Transverse colon (tissue), 4 donors: ENCODE results near the gene FAM117B.
"Not testable (repeated sequence)": the region's sequence is repeated elsewhere in the genome, so short reads cannot be mapped to it uniquely, and the experiment has no call there.

Experiments
- EP300 ChIP-seq: sonication (generic); formaldehyde crosslinking; IDR thresholded peaks from one replicate; pipeline ENCODE4 v1.6.1; 2017; ENCODE audit warnings: antibody characterized with exemption, low read depth
- POLR2A ChIP-seq: fragments of 450-650 bp; IDR thresholded peaks from one replicate; pipeline ENCODE4 v1.6.1; 2016; ENCODE audit warnings: antibody characterized with exemption, mild to moderate bottlenecking, moderate library complexity
- POLR2AphosphoS5 ChIP-seq, 3 donors: sonication (generic); formaldehyde crosslinking; IDR thresholded peaks; one replicate each; pipeline ENCODE4 v1.6.1; 2016; ENCODE audit warnings: antibody characterized with exemption in 3 of 3
- TF ChIP-seq, protein P1 (sequence below), 5 experiments: fragments of 200-600 bp in 3 of 5; fragments of 450-650 bp in 2 of 5; sonication (generic) in 3 of 5; IDR thresholded peaks; 1 replicate in 2 of 5; 2 replicates in 3 of 5; pipeline ENCODE4 v1.5.1; 2016 to 2017; ENCODE audit warnings: antibody characterized with exemption in 5 of 5, inconsistent platforms in 3 of 5, mild to moderate bottlenecking in 2 of 5, moderate library complexity in 1 of 5

- not testable (repeated sequence) for TF ChIP-seq POLR2A; POLR2AphosphoS5 (IDR thresholded peaks at IDR 0.05); EP300
- TF ChIP-seq, protein P1, sequence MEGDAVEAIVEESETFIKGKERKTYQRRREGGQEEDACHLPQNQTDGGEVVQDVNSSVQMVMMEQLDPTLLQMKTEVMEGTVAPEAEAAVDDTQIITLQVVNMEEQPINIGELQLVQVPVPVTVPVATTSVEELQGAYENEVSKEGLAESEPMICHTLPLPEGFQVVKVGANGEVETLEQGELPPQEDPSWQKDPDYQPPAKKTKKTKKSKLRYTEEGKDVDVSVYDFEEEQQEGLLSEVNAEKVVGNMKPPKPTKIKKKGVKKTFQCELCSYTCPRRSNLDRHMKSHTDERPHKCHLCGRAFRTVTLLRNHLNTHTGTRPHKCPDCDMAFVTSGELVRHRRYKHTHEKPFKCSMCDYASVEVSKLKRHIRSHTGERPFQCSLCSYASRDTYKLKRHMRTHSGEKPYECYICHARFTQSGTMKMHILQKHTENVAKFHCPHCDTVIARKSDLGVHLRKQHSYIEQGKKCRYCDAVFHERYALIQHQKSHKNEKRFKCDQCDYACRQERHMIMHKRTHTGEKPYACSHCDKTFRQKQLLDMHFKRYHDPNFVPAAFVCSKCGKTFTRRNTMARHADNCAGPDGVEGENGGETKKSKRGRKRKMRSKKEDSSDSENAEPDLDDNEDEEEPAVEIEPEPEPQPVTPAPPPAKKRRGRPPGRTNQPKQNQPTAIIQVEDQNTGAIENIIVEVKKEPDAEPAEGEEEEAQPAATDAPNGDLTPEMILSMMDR (IDR thresholded peaks at IDR 0.05) = not testable (repeated sequence)
These were observed 40.3 kb downstream of the FAM117B start for GRCh38 chr2:202675097-202675496.
